Keratinocyte (primary cell): ENCODE data around the gene MGMT.

ENCODE experiments used
- EZH2 ChIP-seq: IDR thresholded peaks from one replicate; pipeline ENCODE4 v1.6.1; 2012; ENCODE audit warnings: inconsistent platforms, mild to moderate bottlenecking, low read length, moderate library complexity
- TF ChIP-seq, protein P1 (sequence below), 3 experiments: IDR thresholded peaks in 1 of 3; conservative IDR thresholded peaks in 1 of 3; optimal IDR thresholded peaks in 1 of 3; 2 replicates in 2 of 3; 3 replicates in 1 of 3; pipeline versions ENCODE3 to v1.5.1; 2011; ENCODE audit warnings: low read length in 3 of 3, mild to moderate bottlenecking in 3 of 3, moderate library complexity in 2 of 3, control low read depth in 1 of 3, inconsistent platforms in 1 of 3; ENCODE audit not compliant: insufficient read depth in 2 of 3; ENCODE audit errors: extremely low read depth in 1 of 3

DNA sequence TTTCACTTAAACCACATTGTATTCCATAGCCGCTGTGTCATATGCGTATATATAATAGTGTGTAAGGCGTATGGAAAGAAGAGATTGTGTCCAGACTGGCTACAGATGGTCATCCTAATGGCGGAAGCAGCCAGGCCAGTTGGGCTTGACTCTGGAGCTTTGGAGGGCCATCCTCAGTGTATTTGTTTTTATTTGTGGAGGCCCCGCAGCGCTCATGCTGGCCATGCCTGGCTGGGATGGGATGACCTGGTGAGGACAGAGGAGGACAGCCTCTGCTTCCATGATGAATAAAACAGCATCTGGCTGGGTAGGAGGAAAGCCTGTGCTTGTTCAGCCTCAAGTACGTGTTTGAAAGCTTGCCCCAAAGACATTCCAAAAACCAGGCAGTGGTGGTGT, 276.7 kb downstream of the MGMT start:
- TF ChIP-seq, protein P1, sequence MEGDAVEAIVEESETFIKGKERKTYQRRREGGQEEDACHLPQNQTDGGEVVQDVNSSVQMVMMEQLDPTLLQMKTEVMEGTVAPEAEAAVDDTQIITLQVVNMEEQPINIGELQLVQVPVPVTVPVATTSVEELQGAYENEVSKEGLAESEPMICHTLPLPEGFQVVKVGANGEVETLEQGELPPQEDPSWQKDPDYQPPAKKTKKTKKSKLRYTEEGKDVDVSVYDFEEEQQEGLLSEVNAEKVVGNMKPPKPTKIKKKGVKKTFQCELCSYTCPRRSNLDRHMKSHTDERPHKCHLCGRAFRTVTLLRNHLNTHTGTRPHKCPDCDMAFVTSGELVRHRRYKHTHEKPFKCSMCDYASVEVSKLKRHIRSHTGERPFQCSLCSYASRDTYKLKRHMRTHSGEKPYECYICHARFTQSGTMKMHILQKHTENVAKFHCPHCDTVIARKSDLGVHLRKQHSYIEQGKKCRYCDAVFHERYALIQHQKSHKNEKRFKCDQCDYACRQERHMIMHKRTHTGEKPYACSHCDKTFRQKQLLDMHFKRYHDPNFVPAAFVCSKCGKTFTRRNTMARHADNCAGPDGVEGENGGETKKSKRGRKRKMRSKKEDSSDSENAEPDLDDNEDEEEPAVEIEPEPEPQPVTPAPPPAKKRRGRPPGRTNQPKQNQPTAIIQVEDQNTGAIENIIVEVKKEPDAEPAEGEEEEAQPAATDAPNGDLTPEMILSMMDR (optimal IDR thresholded peaks at IDR 0.05 in 1 of 3, IDR thresholded peaks at IDR 0.05 in 1 of 3, conservative IDR thresholded peaks at IDR 0.05 in 1 of 3; ENCODE audit: extremely low read depth in 1 of 3, insufficient read depth in 2 of 3, low read length in 3 of 3), result no peak
- TF ChIP-seq EZH2, result no peak
